GM10248 (cell line): ENCODE data around the gene METTL15.

Experiments
- CTCF ChIA-PET: fragments of 300-600 bp; sonication (Branson Sonifier 250); formaldehyde crosslinking; extraction: SDS; loops from one replicate; lab custom pipeline; 2021; ENCODE audit warnings: antibody characterized with exemption; lab: Yijun Ruan, JAX
- POLR2A ChIA-PET: fragments of 350-650 bp; sonication (Branson Sonifier 250); formaldehyde crosslinking; extraction: SDS; loops from one replicate; lab custom pipeline; 2020; ENCODE audit warnings: antibody characterized with exemption; lab: Yijun Ruan, JAX
- DNase-seq: peaks from one replicate; pipeline ENCODE4 v3.0.0; 2012; ENCODE audit errors: extremely low spot score
- TF ChIP-seq, protein P1 (sequence below): IDR thresholded peaks from 2 replicates; pipeline ENCODE4 v1.5.1; 2012; ENCODE audit warnings: mild to moderate bottlenecking, low read depth; ENCODE audit errors: extremely low read depth, missing control alignments, control extremely low read depth

Gene METTL15

GRCh38 chr11:28343304-28344233, 235.4 kb downstream of the METTL15 start:
- DNase-seq: no peak
- POLR2A ChIA-PET: no interaction called here
- CTCF ChIA-PET: interaction anchor here (1.2 kb wide), 1 partner anchor 8 kb away, joined by 3 read pairs; no protein-coding TSS in a partner anchor

GRCh38 chr11:28346209-28346608, 238.0 kb downstream of the METTL15 start:
- TF ChIP-seq, protein P1, sequence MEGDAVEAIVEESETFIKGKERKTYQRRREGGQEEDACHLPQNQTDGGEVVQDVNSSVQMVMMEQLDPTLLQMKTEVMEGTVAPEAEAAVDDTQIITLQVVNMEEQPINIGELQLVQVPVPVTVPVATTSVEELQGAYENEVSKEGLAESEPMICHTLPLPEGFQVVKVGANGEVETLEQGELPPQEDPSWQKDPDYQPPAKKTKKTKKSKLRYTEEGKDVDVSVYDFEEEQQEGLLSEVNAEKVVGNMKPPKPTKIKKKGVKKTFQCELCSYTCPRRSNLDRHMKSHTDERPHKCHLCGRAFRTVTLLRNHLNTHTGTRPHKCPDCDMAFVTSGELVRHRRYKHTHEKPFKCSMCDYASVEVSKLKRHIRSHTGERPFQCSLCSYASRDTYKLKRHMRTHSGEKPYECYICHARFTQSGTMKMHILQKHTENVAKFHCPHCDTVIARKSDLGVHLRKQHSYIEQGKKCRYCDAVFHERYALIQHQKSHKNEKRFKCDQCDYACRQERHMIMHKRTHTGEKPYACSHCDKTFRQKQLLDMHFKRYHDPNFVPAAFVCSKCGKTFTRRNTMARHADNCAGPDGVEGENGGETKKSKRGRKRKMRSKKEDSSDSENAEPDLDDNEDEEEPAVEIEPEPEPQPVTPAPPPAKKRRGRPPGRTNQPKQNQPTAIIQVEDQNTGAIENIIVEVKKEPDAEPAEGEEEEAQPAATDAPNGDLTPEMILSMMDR: no peak
- POLR2A ChIA-PET: no interaction called here
- DNase-seq: no peak
- CTCF ChIA-PET: no interaction called here

More at GRCh38 chr11:28343304-28344233, 235.4 kb downstream of the METTL15 start:
- TF ChIP-seq, protein P1: no peak

DNA sequence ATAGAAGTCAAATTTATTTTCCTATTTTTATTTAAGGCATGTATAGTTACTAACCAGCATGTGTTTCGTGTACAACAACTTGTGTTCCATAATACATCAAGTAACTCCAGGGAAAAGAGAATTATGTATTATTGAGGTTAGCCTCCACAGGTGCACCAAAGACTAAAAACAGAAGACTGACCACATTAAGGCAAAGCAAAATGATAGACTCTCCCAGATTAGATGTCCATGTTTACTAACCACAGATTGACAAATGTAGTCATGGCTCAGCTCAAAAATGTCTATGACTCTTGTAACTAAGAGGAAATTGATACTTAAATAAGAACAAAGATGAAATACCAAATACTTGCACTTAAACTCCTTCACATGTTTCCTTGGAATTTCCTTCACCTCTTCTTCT, 238.5 kb downstream of the METTL15 start:
- ChIA-PET POLR2A (no interaction called here), CTCF (no interaction called here)
- TF ChIP-seq, protein P1: no peak
- no peak for DNase-seq

GRCh38 chr11:28347371-28347770, 239.2 kb downstream of the METTL15 start:
- no peak for DNase-seq
- ChIA-PET POLR2A (interaction anchor here (0.6 kb wide), 1 partner anchor 289 kb away, joined by 10 read pairs; no protein-coding TSS in a partner anchor), CTCF (no interaction called here)
- TF ChIP-seq, protein P1: no peak

DNA sequence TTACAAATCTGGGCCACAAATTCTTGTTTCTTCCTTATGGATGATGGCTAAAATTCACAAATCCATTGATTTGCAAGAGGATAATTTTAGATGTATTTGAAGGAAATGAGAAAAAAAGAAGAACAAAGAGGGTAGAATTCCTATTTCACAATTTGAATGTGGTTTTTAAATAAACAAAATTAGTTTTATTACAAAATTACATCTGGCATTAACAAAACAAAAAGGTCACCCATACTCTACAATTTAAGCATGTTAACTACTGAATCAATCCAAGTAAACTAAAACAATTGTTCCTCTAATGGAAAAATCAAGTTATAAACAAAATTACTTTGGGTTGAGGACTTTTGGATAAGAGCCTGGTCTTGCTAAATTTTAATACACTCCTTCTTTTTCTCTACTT, 242.0 kb downstream of the METTL15 start:
- POLR2A ChIA-PET: no interaction called here
- CTCF ChIA-PET: interaction anchor here (1.1 kb wide), 1 partner anchor 651 kb away, joined by 3 read pairs; no protein-coding TSS in a partner anchor

GRCh38 chr11:28353991-28354390, 245.8 kb downstream of the METTL15 start:
- TF ChIP-seq, protein P1: no peak
- CTCF ChIA-PET: no interaction called here
- POLR2A ChIA-PET: no interaction called here

More for the DNA sequence above, 242.0 kb downstream of the METTL15 start:
- TF ChIP-seq, protein P1: no peak
- no peak for DNase-seq

More at GRCh38 chr11:28353991-28354390, 245.8 kb downstream of the METTL15 start:
- DNase-seq: no peak
